ENCODE results near the gene CBL. TPM values are rescaled to one million over a fixed set of nuclear protein-coding genes. Genes with fewer than 3 reads are reported as not detected.

The CBL gene
- total RNA-seq, 2 experiments from 2014 or later = 27.0 to 27.5 TPM

DNA sequence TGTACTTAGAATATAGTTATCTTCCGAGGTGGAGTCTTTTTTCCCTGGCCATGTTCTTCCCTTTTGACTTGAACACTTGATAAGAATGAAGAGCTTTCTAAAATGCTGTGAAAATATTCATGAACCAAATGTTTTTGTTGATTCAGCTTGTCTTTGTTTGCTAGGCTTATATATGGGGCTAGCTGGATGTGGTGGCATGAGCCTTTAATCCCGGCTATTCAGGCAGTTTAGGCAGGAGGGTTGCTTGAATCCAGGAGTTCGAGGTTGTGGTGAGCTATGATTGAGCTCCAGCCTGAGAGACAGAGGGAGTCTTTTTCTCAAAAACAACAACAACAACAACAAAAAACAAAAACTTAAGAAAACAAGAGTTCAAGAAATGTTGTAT lies 23.1 kb downstream of the CBL start:
- no peak for DNase-seq
- no peaks in the 10 kb centered on the region for H3K27me3 Mint-ChIP-seq
- ChIA-PET CTCF (interaction anchor here (1.1 kb wide), 1 partner anchor 24 kb away, joined by 3 read pairs; no protein-coding TSS in a partner anchor), POLR2A (interaction anchor here (0.8 kb wide), 1 partner anchor 23 kb away, joined by 3 read pairs; the partner anchor contains the start of gene CBL)
- no peaks in the 10 kb centered on the region for H3K9me3 Mint-ChIP-seq
- H3K4me3 Mint-ChIP-seq = no peak overlapping the region
- intact Hi-C loops (cut with micrococcal nuclease) = no loop called here
- peaks cover 27% of the 10 kb centered on the region for H3K36me3 Mint-ChIP-seq (ENCODE audit: low read depth)
- TF ChIP-seq, protein P1, sequence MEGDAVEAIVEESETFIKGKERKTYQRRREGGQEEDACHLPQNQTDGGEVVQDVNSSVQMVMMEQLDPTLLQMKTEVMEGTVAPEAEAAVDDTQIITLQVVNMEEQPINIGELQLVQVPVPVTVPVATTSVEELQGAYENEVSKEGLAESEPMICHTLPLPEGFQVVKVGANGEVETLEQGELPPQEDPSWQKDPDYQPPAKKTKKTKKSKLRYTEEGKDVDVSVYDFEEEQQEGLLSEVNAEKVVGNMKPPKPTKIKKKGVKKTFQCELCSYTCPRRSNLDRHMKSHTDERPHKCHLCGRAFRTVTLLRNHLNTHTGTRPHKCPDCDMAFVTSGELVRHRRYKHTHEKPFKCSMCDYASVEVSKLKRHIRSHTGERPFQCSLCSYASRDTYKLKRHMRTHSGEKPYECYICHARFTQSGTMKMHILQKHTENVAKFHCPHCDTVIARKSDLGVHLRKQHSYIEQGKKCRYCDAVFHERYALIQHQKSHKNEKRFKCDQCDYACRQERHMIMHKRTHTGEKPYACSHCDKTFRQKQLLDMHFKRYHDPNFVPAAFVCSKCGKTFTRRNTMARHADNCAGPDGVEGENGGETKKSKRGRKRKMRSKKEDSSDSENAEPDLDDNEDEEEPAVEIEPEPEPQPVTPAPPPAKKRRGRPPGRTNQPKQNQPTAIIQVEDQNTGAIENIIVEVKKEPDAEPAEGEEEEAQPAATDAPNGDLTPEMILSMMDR (IDR thresholded peaks at IDR 0.05) = no peak
- peak overlapping the region; percentile 29 for H3K27ac Mint-ChIP-seq
- peaks cover 48% of the 10 kb centered on the region for H3K4me1 Mint-ChIP-seq (ENCODE audit: low read depth)
- no peak for ATAC-seq

DNA sequence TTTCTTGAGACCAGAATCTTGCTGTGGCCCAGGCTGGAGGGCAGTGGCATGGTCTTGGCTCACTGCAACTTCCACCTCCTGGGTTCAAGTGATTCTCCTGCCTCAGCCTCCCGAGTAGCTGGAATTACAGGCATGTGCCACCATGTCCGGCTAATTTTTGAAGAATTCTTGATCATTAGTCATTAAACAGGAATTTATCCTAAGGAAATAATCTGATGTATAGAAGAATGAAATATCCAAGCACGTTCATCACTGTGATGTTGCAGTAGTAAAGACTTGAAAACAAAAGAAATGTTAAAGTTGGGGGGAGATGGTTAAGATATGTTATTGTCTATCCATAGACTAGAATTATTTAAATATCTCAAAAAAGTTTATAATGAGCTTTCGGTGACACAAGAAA lies 23.6 kb downstream of the CBL start:
- H3K9me3 Mint-ChIP-seq = no peaks in the 10 kb centered on the region
- peaks cover 29% of the 10 kb centered on the region for H3K36me3 Mint-ChIP-seq (ENCODE audit: low read depth)
- no peak overlapping the region for H3K4me3 Mint-ChIP-seq
- ChIA-PET POLR2A (interaction anchor here (0.8 kb wide), 1 partner anchor 24 kb away, joined by 3 read pairs; the partner anchor contains the start of gene CBL), CTCF (interaction anchor here (0.9 to 1.1 kb wide), 4 partner anchors 8 to 111 kb away, joined by 3 read pairs; partner anchors contain the start of genes C1QTNF5 and CBL)
- H3K27me3 Mint-ChIP-seq = no peaks in the 10 kb centered on the region
- ATAC-seq = no peak
- H3K4me1 Mint-ChIP-seq (ENCODE audit: low read depth) = peaks cover 46% of the 10 kb centered on the region
- TF ChIP-seq, protein P1 (IDR thresholded peaks at IDR 0.05) = no peak
- DNase-seq = no peak
- H3K27ac Mint-ChIP-seq = no peak overlapping the region
- intact Hi-C loops (cut with micrococcal nuclease) = no loop called here

DNA sequence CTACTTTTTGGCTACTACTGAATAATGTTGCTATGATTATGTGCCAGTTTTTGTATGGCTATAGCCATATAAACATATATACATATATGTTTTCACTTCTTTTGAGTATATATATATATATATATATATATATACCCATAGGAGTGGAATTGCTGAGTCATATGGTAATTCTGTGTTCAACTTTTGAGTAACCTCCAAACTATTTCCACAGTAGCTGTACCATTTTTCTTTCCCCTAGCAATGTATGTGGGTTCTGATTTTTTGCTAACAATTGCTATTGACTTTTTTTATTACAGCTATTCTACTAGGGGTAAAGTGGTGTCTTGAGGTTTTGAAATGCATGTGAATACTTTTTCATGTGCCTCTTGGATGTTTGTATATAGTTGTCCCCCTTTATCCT lies 30.4 kb downstream of the CBL start:
- peaks cover 50% of the 10 kb centered on the region for H3K36me3 Mint-ChIP-seq (ENCODE audit: low read depth)
- peaks cover 50% of the 10 kb centered on the region for H3K4me1 Mint-ChIP-seq (ENCODE audit: low read depth)
- ChIA-PET POLR2A (no interaction called here), CTCF (interaction anchor here (1.0 to 2.2 kb wide), 2 partner anchors 13 to 40 kb away, joined by 4 to 9 read pairs; no protein-coding TSS in a partner anchor)
- H3K4me3 Mint-ChIP-seq = no peak overlapping the region
- ATAC-seq = peak; percentile 64
- TF ChIP-seq, protein P1 (IDR thresholded peaks at IDR 0.05) = no peak
- intact Hi-C loops (cut with micrococcal nuclease) = no loop called here
- H3K9me3 Mint-ChIP-seq = no peaks in the 10 kb centered on the region
- no peak for DNase-seq
- H3K27ac Mint-ChIP-seq = peak overlapping the region; percentile 72
- H3K27me3 Mint-ChIP-seq = no peaks in the 10 kb centered on the region

DNA sequence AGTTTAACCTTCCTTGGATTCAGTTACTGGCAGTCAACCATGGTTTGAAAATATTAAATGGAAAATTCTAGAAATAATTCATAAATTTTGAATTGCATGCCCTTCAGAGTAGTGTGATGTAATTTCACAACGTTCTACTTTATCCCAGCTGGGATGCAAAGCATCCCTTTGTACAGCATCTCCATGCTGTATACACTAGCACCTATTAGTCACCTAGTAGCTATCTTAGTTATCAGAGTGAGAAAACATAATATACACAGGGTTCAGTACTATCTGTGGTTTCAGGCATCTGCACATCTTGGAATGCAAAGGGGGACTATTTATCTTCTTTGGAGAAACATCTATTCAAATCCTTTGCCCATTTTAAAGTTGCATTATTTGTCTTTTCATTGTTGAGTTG lies 30.8 kb downstream of the CBL start:
- ChIA-PET POLR2A (no interaction called here), CTCF (interaction anchor here (1.0 to 2.2 kb wide), 3 partner anchors 12 to 40 kb away, joined by 3 to 9 read pairs (median 4); no protein-coding TSS in a partner anchor)
- no peaks in the 10 kb centered on the region for H3K9me3 Mint-ChIP-seq
- no peak overlapping the region for H3K4me3 Mint-ChIP-seq
- intact Hi-C loops (cut with micrococcal nuclease) = no loop called here
- DNase-seq (no peak), ATAC-seq (peak; percentile 53)
- no peaks in the 10 kb centered on the region for H3K27me3 Mint-ChIP-seq
- TF ChIP-seq, protein P1 (IDR thresholded peaks at IDR 0.05) = no peak
- peaks cover 54% of the 10 kb centered on the region for H3K4me1 Mint-ChIP-seq (ENCODE audit: low read depth)
- peaks cover 53% of the 10 kb centered on the region for H3K36me3 Mint-ChIP-seq (ENCODE audit: low read depth)
- peak overlapping the region; percentile 72 for H3K27ac Mint-ChIP-seq

DNA sequence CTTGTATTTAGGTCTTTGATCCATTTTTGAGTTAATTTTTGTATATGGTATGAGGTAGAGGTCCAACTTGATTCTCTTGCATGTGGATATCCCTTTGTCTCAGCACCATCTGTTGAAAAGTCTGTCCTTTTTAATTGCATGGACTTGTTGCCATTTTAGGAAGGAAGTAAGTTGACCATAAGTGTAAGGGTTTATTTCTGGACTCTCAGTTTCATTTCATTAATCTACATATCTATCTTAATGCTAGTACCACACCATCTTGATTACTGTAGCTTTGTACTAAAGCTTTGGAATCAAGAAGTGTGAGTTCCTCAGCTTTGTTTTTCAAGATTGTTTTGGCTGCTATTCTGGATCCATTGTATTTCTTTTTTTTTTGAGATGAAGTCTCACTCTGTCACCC lies 31.4 kb downstream of the CBL start:
- no peaks in the 10 kb centered on the region for H3K27me3 Mint-ChIP-seq
- ATAC-seq (no peak), DNase-seq (no peak)
- intact Hi-C loops (cut with micrococcal nuclease) = no loop called here
- peaks cover 50% of the 10 kb centered on the region for H3K36me3 Mint-ChIP-seq (ENCODE audit: low read depth)
- CTCF ChIA-PET = interaction anchor here (0.8 to 2.2 kb wide), 4 partner anchors 12 to 47 kb away, joined by 3 to 9 read pairs (median 4); no protein-coding TSS in a partner anchor
- H3K9me3 Mint-ChIP-seq = no peaks in the 10 kb centered on the region
- POLR2A ChIA-PET = no interaction called here
- TF ChIP-seq, protein P1 (IDR thresholded peaks at IDR 0.05) = no peak
- H3K4me1 Mint-ChIP-seq (ENCODE audit: low read depth) = peaks cover 56% of the 10 kb centered on the region
- H3K27ac Mint-ChIP-seq = peak overlapping the region; percentile 12
- no peak overlapping the region for H3K4me3 Mint-ChIP-seq
